Measurements from ENCODE around the gene MSANTD1.

DNA sequence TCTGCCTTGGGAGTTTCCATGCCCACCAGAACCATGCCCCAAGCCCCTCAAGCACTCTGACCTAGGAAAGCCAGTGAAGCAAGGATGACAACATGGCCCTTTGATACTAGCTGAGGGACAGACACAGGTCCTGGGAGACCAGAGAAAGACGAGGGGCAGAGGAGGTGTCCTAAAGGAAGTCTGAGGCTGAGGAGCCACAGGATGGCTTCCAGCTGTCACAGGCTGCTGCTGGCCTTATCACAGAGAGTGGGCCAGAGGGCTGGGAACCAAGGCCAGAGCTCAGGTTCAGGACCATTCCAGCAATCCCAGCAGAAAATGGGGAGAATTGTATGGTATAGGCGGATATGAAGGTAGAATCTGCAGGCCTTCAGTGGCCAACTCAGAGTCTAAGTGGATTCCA, 31.7 kb upstream of the MSANTD1 start:
- TF ChIP-seq POU6F1 (CRISPR knock-in tag; IDR thresholded peaks at IDR 0.05; ENCODE audit: borderline replicate concordance, low read depth) (no peak), RARB (CRISPR knock-in tag; IDR thresholded peaks at IDR 0.05) (no peak)

Data from SK-N-SH treated with all-trans-retinoic acid at 6 μM for 48 hours (cell line).